Heart right ventricle (tissue), 16 donors: ENCODE data around the gene MTURN. TPM values are rescaled to one million over a fixed set of nuclear protein-coding genes. Genes with fewer than 3 reads are reported as not detected.
A peak's percentile ranks its signal among the peaks of the same experiment; 100 is the strongest.
"Not testable (repeated sequence)": the region's sequence is repeated elsewhere in the genome, so short reads cannot be mapped to it uniquely, and the experiment has no call there.

ENCODE experiments used
- ATAC-seq, 8 donors: fragments of 200-7000 bp; cut with Tn5 transposase; one replicate each; pipeline ENCODE4 v1.9.1; 2020; ENCODE audit warnings: mild to moderate bottlenecking in 8 of 8, moderate library complexity in 8 of 8, moderate number of reproducible peaks in 1 of 8
- DNase-seq, 2 donors: peaks; one replicate each; pipeline ENCODE4 v3.0.0-alpha.2; 2020
- H3K27ac ChIP-seq, 10 donors: fragments of 200-600 bp; sonication (generic) in 2 of 10; one replicate each; pipeline versions ENCODE4 v1.5.0 to v1.8.0; 2020 to 2022; ENCODE audit warnings: mild to moderate bottlenecking in 3 of 10
- H3K27me3 ChIP-seq, 7 donors: fragments of 200-600 bp; one replicate each; pipeline ENCODE4 v1.8.0; 2021 to 2022; ENCODE audit warnings: mild to moderate bottlenecking in 2 of 7
- H3K36me3 ChIP-seq, 9 donors: fragments of 200-600 bp; sonication (generic) in 1 of 9; one replicate each; pipeline versions ENCODE4 v1.5.0 to v1.8.0; 2020 to 2022; ENCODE audit warnings: mild to moderate bottlenecking in 2 of 9
- H3K4me1 ChIP-seq, 9 donors: fragments of 200-600 bp; sonication (generic) in 1 of 9; one replicate each; pipeline versions ENCODE4 v1.5.0 to v1.8.0; 2020 to 2022; ENCODE audit warnings: mild to moderate bottlenecking in 4 of 9
- H3K4me3 ChIP-seq, 10 donors: fragments of 200-600 bp; sonication (generic) in 2 of 10; one replicate each; pipeline versions ENCODE4 v1.5.0 to v1.8.0; 2020 to 2022; ENCODE audit warnings: mild to moderate bottlenecking in 7 of 10, moderate library complexity in 2 of 10
- H3K9me3 ChIP-seq, 11 donors: fragments of 200-600 bp in 10 of 11; sonication (generic) in 2 of 11; one replicate each; pipeline versions ENCODE4 v1.5.0 to v1.8.0; 2013 to 2022; ENCODE audit warnings: mild to moderate bottlenecking in 2 of 11, control low read depth in 1 of 11, moderate library complexity in 1 of 11
- CTCF ChIP-seq, 9 donors: fragments of 200-600 bp; sonication (generic) in 2 of 9; IDR thresholded peaks; one replicate each; pipeline versions ENCODE4 v1.5.0 to v1.8.0; 2021 to 2022; ENCODE audit warnings: antibody characterized with exemption in 9 of 9, mild to moderate bottlenecking in 5 of 9, moderate library complexity in 1 of 9
- WGBS, 2 donors: extraction: QIAGEN DNeasy Blood & Tissue Kit; methylation state at CpG; one replicate each; pipeline ENCODE4 v1.1.7; 2013; ENCODE audit warnings: inconsistent platforms in 1 of 2; 5-methylcytosine and 5-hydroxymethylcytosine counted together
- intact Hi-C, 10 donors: fragments of 100-400 bp; cut with DNase I; formaldehyde crosslinking; loops; one replicate each; pipeline versions ENCODE4 v1.11.1 to v1.14.2; 2022
- polyA plus RNA-seq, 2 donors: library from polyadenylated mRNA; stranded (reverse); fragments of 200-250 nt; gene quantifications; one replicate each; pipeline ENCODE4 v1.2.3, GENCODE V29; 2013
- total RNA-seq, 10 donors: library from RNA; stranded (reverse); fragmentation: NEBNext Ultra II Directional in 3 of 10; extraction: Animal tissue kit (Norgen Biotek cat#: 25700) in 3 of 10; gene quantifications; one replicate each; pipeline versions ENCODE4 v1.2.1 to v1.2.4, GENCODE V29; 2021 to 2023
- donor health status: Arrhythmogenic right ventricular cardiomyopathy.
- donor health status: ischemic (EF 13 %, LVEDD 7.1; RV severe dilation, severe dysfunction).
- donor health status: healthy with polysubstance abuse.
- donor health status: DM: no; HTN: yes; CAD: no.
- donor health status: DM: no; HTN: no; CAD: no.
- donor health status: ischemic (EF 25% LVEDD 6.9; RV normal size, moderate dysfunction).
- donor health status: ischemic (EF 25% LVEDD 5.7; RV mildly dilated, moderate dysfunction).
- donor health status: healthy.
- donor health status: DM: yes; HTN: yes; CAD: no.
- donor health status: Ischemic cardiomyopathy.
- donor health status: ischemic (EF 35%, LVEDD 5.7; RV mildly dilated, moderate dysfunction).
- donor health status: nonischemic (EF 11% LVEDD 7.7; RV severe dilation, severe dysfunction).
- donor health status: DM: yes; HTN: yes; CAD: no.
- donor health status: PGD.
- donor health status: ischemic (EF 29% LVEDD 5.4; RV normal size, mild dysfunction).
- donor health status: nonischemic (EF 23%, LVEDD 6.1; RV moderate dilation, normal function).

The MTURN gene
- total and polyA plus RNA-seq, 12 donors = 8.8 to 46.4 (median 29.0) TPM

GRCh38 chr7:30184791-30185487 is 50.2 kb downstream of the MTURN start:
- H3K36me3 ChIP-seq = no peaks in the 10 kb centered on the region
- H3K27me3 ChIP-seq = no peaks in the 10 kb centered on the region
- ATAC-seq (peak; percentile 59 to 94 (median 85)), DNase-seq (peak in 1 of 2 donors; percentile 40)
- WGBS, 2 donors = 67 to 77% methylated on average over 4 of the region's 4 CpGs
- peaks cover 0 to 31% (median 0%) of the 10 kb centered on the region in 11 donors for H3K9me3 ChIP-seq
- no peak for TF ChIP-seq CTCF (IDR thresholded peaks at IDR 0.05)
- H3K4me1 ChIP-seq = peaks cover 0 to 40% (median 26%) of the 10 kb centered on the region in 9 donors
- H3K4me3 ChIP-seq = no peak overlapping the region
- intact Hi-C loops = no loop called here
- H3K27ac ChIP-seq = peak overlapping the region; percentile 14 to 85 (median 65)

- ATAC-seq = no peak
- Histone ChIP-seq H3K9me3 (peaks cover 0 to 31% (median 0%) of the 10 kb centered on the region in 11 donors), H3K36me3 (no peaks in the 10 kb centered on the region), H3K4me3 (no peak overlapping the region), H3K27me3 (no peaks in the 10 kb centered on the region), H3K27ac (peak overlapping the region in 7 of 10 donors; percentile 53 to 85 (median 73)), H3K4me1 (peaks cover 0 to 40% (median 26%) of the 10 kb centered on the region in 9 donors)
- no peak for TF ChIP-seq CTCF (IDR thresholded peaks at IDR 0.05)
- no peak for DNase-seq
- intact Hi-C loops = no loop called here
These were observed 50.7 kb downstream of the MTURN start for GRCh38 chr7:30185496-30185895.

- H3K4me1 ChIP-seq = peaks cover 0 to 35% (median 26%) of the 10 kb centered on the region in 9 donors
- no peak for TF ChIP-seq CTCF (IDR thresholded peaks at IDR 0.05)
- no peaks in the 10 kb centered on the region for H3K27me3 ChIP-seq
- H3K9me3 ChIP-seq = peaks cover 0 to 31% (median 0%) of the 10 kb centered on the region in 11 donors
- H3K4me3 ChIP-seq = no peak overlapping the region
- no peak for ATAC-seq
- DNase-seq = no peak
- intact Hi-C loops = no loop called here
- WGBS, 2 donors = 97% methylated on average over 1 of the region's 1 CpG
- H3K36me3 ChIP-seq = no peaks in the 10 kb centered on the region
- H3K27ac ChIP-seq = no peak overlapping the region
These were observed 51.9 kb downstream of the MTURN start for GRCh38 chr7:30186725-30187124.

- Histone ChIP-seq H3K27ac (no peak overlapping the region), H3K9me3 (peaks cover 0 to 31% (median 0%) of the 10 kb centered on the region in 11 donors), H3K4me3 (no peak overlapping the region), H3K36me3 (no peaks in the 10 kb centered on the region), H3K27me3 (no peaks in the 10 kb centered on the region), H3K4me1 (peaks cover 0 to 29% (median 20%) of the 10 kb centered on the region in 9 donors)
- ATAC-seq (no peak), DNase-seq (no peak)
- intact Hi-C loops = no loop called here
- TF ChIP-seq CTCF (IDR thresholded peaks at IDR 0.05) = no peak
- WGBS, 2 donors = 95 to 100% methylated on average over 1 of the region's 1 CpG
These were observed 52.7 kb downstream of the MTURN start for GRCh38 chr7:30187513-30187912.

- ATAC-seq, DNase-seq, H3K27ac ChIP-seq, H3K36me3 ChIP-seq, H3K4me3 ChIP-seq, intact Hi-C loops, H3K27me3 ChIP-seq: not testable (repeated sequence)
- 87 to 88% methylated on average over 2 of the region's 2 CpGs for WGBS, 2 donors
- Histone ChIP-seq H3K9me3 (peaks cover 0 to 31% (median 0%) of the 10 kb centered on the region in 11 donors), H3K4me1 (peaks cover 0 to 23% (median 16%) of the 10 kb centered on the region in 9 donors)
These were observed 53.6 kb downstream of the MTURN start for GRCh38 chr7:30188381-30188780.
